BJ (cell line): Measurements from ENCODE around the gene DTNB. TPM values are rescaled to one million over a fixed set of nuclear protein-coding genes. Genes with fewer than 3 reads are reported as not detected.

ENCODE experiments used
- CTCF ChIA-PET: fragments of 350-600 bp; formaldehyde crosslinking; extraction: SDS; loops from one replicate; lab custom pipeline; 2021; ENCODE audit warnings: antibody characterized with exemption, inconsistent platforms; lab: Yijun Ruan, JAX
- POLR2A ChIA-PET: fragments of 300-600 bp; sonication (Branson Sonifier 250); formaldehyde crosslinking; extraction: SDS; loops from one replicate; lab custom pipeline; 2021; ENCODE audit warnings: antibody characterized with exemption; lab: Charles Lee
- DNase-seq: peaks from one replicate; pipeline ENCODE4 v3.0.0-alpha.2; 2011; ENCODE audit warnings: low read depth
- H3K27me3 ChIP-seq: 2 replicates; pipeline ENCODE4 v1.6.0; 2011; ENCODE audit warnings: low read length; ENCODE audit not compliant: control insufficient read depth, insufficient read depth
- H3K36me3 ChIP-seq: 2 replicates; pipeline ENCODE4 v1.5.1; 2011; ENCODE audit warnings: low read length; ENCODE audit not compliant: control insufficient read depth, insufficient read depth
- H3K4me3 ChIP-seq: 2 replicates; pipeline ENCODE4 v1.5.1; 2011; ENCODE audit warnings: low read depth, mild to moderate bottlenecking, control low read depth, low read length
- CTCF ChIP-seq: IDR thresholded peaks from 2 replicates; pipeline ENCODE4 v1.5.1; 2011; ENCODE audit warnings: low read depth, mild to moderate bottlenecking, control low read depth, inconsistent platforms, low read length, moderate library complexity; ENCODE audit not compliant: insufficient read depth
- polyA plus RNA-seq: library from polyadenylated mRNA; depleted of rRNA; stranded (reverse); fragments of >200 nt; gene quantifications from 2 replicates; pipeline ENCODE4 v1.2.3, GENCODE V29; 2011

Gene DTNB
- polyA plus RNA-seq, 1 experiment, result 7.7 TPM

- no peaks in the 10 kb centered on the region for H3K36me3 ChIP-seq
- H3K27me3 ChIP-seq, result peaks cover 5% of the 10 kb centered on the region; the same call in 1 of the 2 replicates
- DNase-seq, result no peak
- ChIA-PET POLR2A (no interaction called here), CTCF (interaction anchor here (1.1 to 6.4 kb wide), 6 partner anchors 8 to 104 kb away, joined by 3 to 58 read pairs (median 17); no protein-coding TSS in a partner anchor)
- no peak overlapping the region for H3K4me3 ChIP-seq
- no peak for TF ChIP-seq CTCF
Observed at GRCh38 chr2:25701801-25702200, 28.4 kb upstream of the DTNB start.

- peak; percentile 19 for DNase-seq
- Histone ChIP-seq H3K36me3 (no peaks in the 10 kb centered on the region), H3K4me3 (no peak overlapping the region), H3K27me3 (peaks cover 5% of the 10 kb centered on the region; the same call in 1 of the 2 replicates)
- ChIA-PET CTCF (interaction anchor here (0.7 to 6.4 kb wide), 16 partner anchors 10 to 157 kb away, joined by 3 to 58 read pairs (median 5); partner anchors contain the start of gene DTNB), POLR2A (no interaction called here)
- TF ChIP-seq CTCF, result peak; percentile 80
Observed at GRCh38 chr2:25700221-25700660, 26.9 kb upstream of the DTNB start.

GRCh38 chr2:25699216-25699615, 25.8 kb upstream of the DTNB start:
- H3K4me3 ChIP-seq, result no peak overlapping the region
- no peaks in the 10 kb centered on the region for H3K36me3 ChIP-seq
- POLR2A ChIA-PET, result no interaction called here
- DNase-seq, result no peak
- H3K27me3 ChIP-seq, result peaks cover 5% of the 10 kb centered on the region; the same call in 1 of the 2 replicates
- TF ChIP-seq CTCF, result no peak
- CTCF ChIA-PET, result interaction anchor here (0.6 to 6.4 kb wide), 11 partner anchors 11 to 421 kb away, joined by 3 to 58 read pairs (median 5); partner anchors contain the start of gene DTNB

- DNase-seq, result no peak
- ChIA-PET CTCF (interaction anchor here (0.6 to 6.4 kb wide), 8 partner anchors 11 to 421 kb away, joined by 3 to 58 read pairs (median 14); partner anchors contain the start of gene DTNB), POLR2A (no interaction called here)
- Histone ChIP-seq H3K27me3 (peaks cover 5% of the 10 kb centered on the region; the same call in 1 of the 2 replicates), H3K4me3 (no peak overlapping the region), H3K36me3 (no peaks in the 10 kb centered on the region)
- no peak for TF ChIP-seq CTCF
Observed at GRCh38 chr2:25698752-25699151, 25.4 kb upstream of the DTNB start.

- ChIA-PET CTCF (interaction anchor here (1.2 to 6.4 kb wide), 5 partner anchors 12 to 420 kb away, joined by 4 to 58 read pairs (median 29); partner anchors contain the start of gene DTNB), POLR2A (no interaction called here)
- H3K36me3 ChIP-seq, result no peaks in the 10 kb centered on the region
- no peak for DNase-seq
- no peak overlapping the region for H3K4me3 ChIP-seq
- TF ChIP-seq CTCF, result no peak
- H3K27me3 ChIP-seq, result peaks cover 7% of the 10 kb centered on the region; the same call in 1 of the 2 replicates
Observed at GRCh38 chr2:25697559-25698341, 24.4 kb upstream of the DTNB start.
